ENCODE results near the gene SRD5A3.

Gene SRD5A3

GRCh38 chr4:55380576-55380975 is 34.5 kb downstream of the SRD5A3 start:
- no peak for DNase-seq

GRCh38 chr4:55381502-55381901 is 35.5 kb downstream of the SRD5A3 start:
- DNase-seq = no peak

- no peak for DNase-seq
Observed at GRCh38 chr4:55382488-55383003, 36.5 kb downstream of the SRD5A3 start.

GRCh38 chr4:55385201-55385649 is 39.2 kb downstream of the SRD5A3 start:
- DNase-seq = peak; percentile 20

GRCh38 chr4:55386073-55386472 is 40.0 kb downstream of the SRD5A3 start:
- DNase-seq = peak; percentile 31

- DNase-seq = no peak
Observed at GRCh38 chr4:55386840-55387239, 40.8 kb downstream of the SRD5A3 start.

GRCh38 chr4:55393461-55394320 is 47.6 kb downstream of the SRD5A3 start:
- no peak for DNase-seq

GRCh38 chr4:55395218-55395528 is 49.1 kb downstream of the SRD5A3 start:
- DNase-seq = no peak

- peak; percentile 96 for DNase-seq
Observed at GRCh38 chr4:55395529-55396307, 49.7 kb downstream of the SRD5A3 start, which contains the start of gene TMEM165. TMEM165 (plus strand) TSS chr4:55395957; CDS start chr4:55396190, 233 bp downstream.

GRCh38 chr4:55396308-55397125 is 50.5 kb downstream of the SRD5A3 start:
- peak; percentile 23 for DNase-seq

GRCh38 chr4:55397126-55397436 is 51.0 kb downstream of the SRD5A3 start:
- no peak for DNase-seq

GRCh38 chr4:55397520-55398321 is 51.7 kb downstream of the SRD5A3 start:
- no peak for DNase-seq

GRCh38 chr4:55398461-55398860 is 52.4 kb downstream of the SRD5A3 start:
- no peak for DNase-seq

- DNase-seq = no peak
Observed at GRCh38 chr4:55398966-55399365, 52.9 kb downstream of the SRD5A3 start.

GRCh38 chr4:55399581-55399980 is 53.5 kb downstream of the SRD5A3 start:
- DNase-seq = no peak

- no peak for DNase-seq
Observed at GRCh38 chr4:55405073-55405472, 59.0 kb downstream of the SRD5A3 start.

GRCh38 chr4:55406545-55406944 is 60.5 kb downstream of the SRD5A3 start:
- DNase-seq = no peak

GRCh38 chr4:55407119-55407518 is 61.1 kb downstream of the SRD5A3 start:
- no peak for DNase-seq

GRCh38 chr4:55407764-55408163 is 61.7 kb downstream of the SRD5A3 start:
- no peak for DNase-seq

GRCh38 chr4:55409468-55410171 is 63.6 kb downstream of the SRD5A3 start:
- DNase-seq = no peak

- no peak for DNase-seq
Observed at GRCh38 chr4:55410431-55410830, 64.4 kb downstream of the SRD5A3 start.

GRCh38 chr4:55411621-55412020 is 65.6 kb downstream of the SRD5A3 start:
- DNase-seq = no peak
